HCT116 (cell line): Measurements from ENCODE around the gene TNFRSF1A. TPM values are rescaled to one million over a fixed set of nuclear protein-coding genes. Genes with fewer than 3 reads are reported as not detected.
A peak's percentile ranks its signal among the peaks of the same experiment; 100 is the strongest.

Experiments
- ATAC-seq: fragments of 200-7000 bp; cut with Tn5 transposase; 2 replicates; pipeline ENCODE4 v1.9.1; 2020; ENCODE audit warnings: mild to moderate bottlenecking, moderate library complexity
- BruUV-seq: library from RNA; stranded (reverse); fragments of 400-500 nt; replicated peaks from 2 replicates; lab custom pipeline; 2021; lab: Mats Ljungman, UMichigan
- CTCF ChIA-PET: fragments of 300-600 bp; sonication (Branson Sonifier 250); formaldehyde crosslinking; loops from one replicate; lab custom pipeline; 2021; ENCODE audit warnings: antibody characterized with exemption; lab: Charles Lee
- POLR2A ChIA-PET: fragments of 300-600, 350-600 bp; sonication (Branson Sonifier 250); formaldehyde crosslinking; loops from one replicate; lab custom pipeline; 2021; ENCODE audit warnings: antibody characterized with exemption; lab: Charles Lee
- RAD21 ChIA-PET, 2 experiments: fragments of 300-600 bp; sonication (Branson Sonifier 250); formaldehyde crosslinking; loops; one replicate each; lab custom pipeline; 2023; ENCODE audit warnings: low total read pairs in 2 of 2; ENCODE audit not compliant: uncharacterized antibody in 2 of 2, unreplicated experiment in 2 of 2, low non-redundant PET in 1 of 2; lab: Charles Lee
- DNase-seq: peaks from one replicate; pipeline ENCODE4 v3.0.0-alpha.2; 2010; ENCODE audit warnings: low read depth, low spot score
- H2AFZ ChIP-seq: fragments of 200-600 bp; shearing (Covaris generic), sonication (generic); 2 replicates; pipeline ENCODE4 v1.6.1; 2017; ENCODE audit warnings: low read depth, mixed run types, mixed read lengths, antibody characterized with exemption, low read length; ENCODE audit not compliant: poor library complexity, severe bottlenecking
- H3K27ac ChIP-seq: 2 replicates; pipeline ENCODE4 v1.5.1; 2012; ENCODE audit warnings: low read depth, low read length
- H3K27me3 ChIP-seq: fragments of 200-600 bp; sonication (generic); 2 replicates; pipeline ENCODE4 v1.6.1; 2016; ENCODE audit warnings: mixed run types, low read length, mixed read lengths; ENCODE audit not compliant: insufficient read depth
- H3K36me3 ChIP-seq, 2 experiments: fragments of 200-500 bp in 1 of 2; fragments of 200-600 bp in 1 of 2; sonication (Bioruptor generic) in 1 of 2; sonication (generic) in 1 of 2; 2 replicates each; pipeline versions ENCODE4 v1.5.1 to v1.6.1; 2014 to 2016; ENCODE audit warnings: low read length in 2 of 2, inconsistent platforms in 1 of 2, mixed read lengths in 1 of 2, mixed run types in 1 of 2; ENCODE audit not compliant: insufficient read depth in 2 of 2, control insufficient read depth in 1 of 2
- H3K4me1 ChIP-seq, 2 experiments: fragments of 200-600 bp in 1 of 2; sonication (generic) in 1 of 2; 2 replicates each; pipeline versions ENCODE4 v1.5.1 to v1.6.1; 2012 to 2017; ENCODE audit warnings: low read length in 2 of 2, inconsistent platforms in 1 of 2, mild to moderate bottlenecking in 1 of 2, mixed read lengths in 1 of 2, mixed run types in 1 of 2, moderate library complexity in 1 of 2; ENCODE audit not compliant: insufficient read depth in 2 of 2, control insufficient read depth in 1 of 2
- H3K4me2 ChIP-seq: fragments of 200-600 bp; sonication (generic); 2 replicates; pipeline ENCODE4 v1.6.1; 2017; ENCODE audit warnings: mixed run types, low read length, mixed read lengths
- H3K4me3 ChIP-seq, 2 experiments: fragments of 200-600 bp in 1 of 2; sonication (generic) in 1 of 2; replicated peaks in 1 of 2; 2 replicates each; pipeline ENCODE4 v1.5.1; 2011 to 2016; ENCODE audit warnings: low read length in 2 of 2, control low read depth in 1 of 2, low read depth in 1 of 2, mild to moderate bottlenecking in 1 of 2, mixed read lengths in 1 of 2, mixed run types in 1 of 2
- H3K79me2 ChIP-seq: fragments of 200-600 bp; sonication (generic); 2 replicates; pipeline ENCODE4 v1.6.1; 2017; ENCODE audit warnings: mild to moderate bottlenecking, mixed run types, low read length, moderate library complexity, mixed read lengths; ENCODE audit not compliant: insufficient read depth
- H3K9ac ChIP-seq: fragments of 200-600 bp; sonication (generic); 2 replicates; pipeline ENCODE4 v1.6.1; 2016; ENCODE audit warnings: low read length, mixed read lengths
- H3K9me2 ChIP-seq: fragments of 200-600 bp; sonication (generic), shearing (Covaris generic); 2 replicates; pipeline ENCODE4 v1.6.1; 2017; ENCODE audit warnings: mixed run types, mild to moderate bottlenecking, moderate library complexity; ENCODE audit not compliant: insufficient read depth
- H3K9me3 ChIP-seq, 2 experiments: fragments of 200-500 bp in 1 of 2; fragments of 200-600 bp in 1 of 2; sonication (Bioruptor generic) in 1 of 2; sonication (generic) in 1 of 2; 2 replicates each; pipeline ENCODE4 v1.6.1; 2014 to 2017; ENCODE audit warnings: low read length in 2 of 2, mixed read lengths in 2 of 2, inconsistent platforms in 1 of 2, low read depth in 1 of 2, mild to moderate bottlenecking in 1 of 2, mixed run types in 1 of 2, moderate library complexity in 1 of 2; ENCODE audit not compliant: control insufficient read depth in 1 of 2, insufficient read depth in 1 of 2
- H4K20me1 ChIP-seq: fragments of 200-600 bp; sonication (generic), shearing (Covaris generic); 2 replicates; pipeline ENCODE4 v1.6.1; 2017; ENCODE audit warnings: mixed run types, mild to moderate bottlenecking, moderate library complexity; ENCODE audit not compliant: insufficient read depth
- CEBPB ChIP-seq: IDR thresholded peaks from 2 replicates; pipeline ENCODE4 v1.6.1; 2012; ENCODE audit warnings: low read depth
- EGR1 ChIP-seq: IDR thresholded peaks from 2 replicates; pipeline ENCODE4 v1.6.1; 2012; ENCODE audit warnings: low read depth
- EZH2 ChIP-seq: fragments of 200-600 bp; sonication (generic); IDR thresholded peaks from 2 replicates; pipeline ENCODE4 v1.6.1; 2017; ENCODE audit warnings: antibody characterized with exemption, mixed run types
- EZH2phosphoT487 ChIP-seq: fragments of 200-600 bp; IDR thresholded peaks from 2 replicates; pipeline ENCODE4 v1.6.1; 2018; ENCODE audit warnings: antibody characterized with exemption, borderline replicate concordance
- RAD21 ChIP-seq: IDR thresholded peaks from 2 replicates; pipeline ENCODE4 v1.6.1; 2012; ENCODE audit warnings: low read depth, mild to moderate bottlenecking
- SIN3A ChIP-seq: IDR thresholded peaks from 2 replicates; pipeline ENCODE4 v1.6.1; 2012; ENCODE audit warnings: low read depth
- SP1 ChIP-seq: IDR thresholded peaks from 2 replicates; pipeline ENCODE4 v1.6.1; 2012; ENCODE audit warnings: low read depth
- TCF7L2 ChIP-seq: IDR thresholded peaks from 2 replicates; pipeline ENCODE4 v1.7.0; 2011; ENCODE audit warnings: borderline replicate concordance, inconsistent platforms; ENCODE audit not compliant: insufficient read depth, insufficient read length; ENCODE audit errors: extremely low read depth
- ZNF274 ChIP-seq: fragments of 200-500 bp; sonication (Bioruptor generic); IDR thresholded peaks from 2 replicates; pipeline ENCODE4 v1.6.1; 2014; ENCODE audit warnings: mild to moderate bottlenecking, low read depth, low read length, inconsistent platforms
- intact Hi-C: fragments of 100-400 bp; cut with micrococcal nuclease; formaldehyde crosslinking; loops from 2 replicates; pipeline ENCODE4 v1.10.0; 2022
- total RNA-seq: library from RNA; stranded (reverse); gene quantifications from one replicate; pipeline ENCODE4 v1.2.1, GENCODE V29; 2021; ENCODE audit not compliant: unreplicated experiment
- TF ChIP-seq, protein P1 (sequence below): IDR thresholded peaks from 2 replicates; pipeline ENCODE4 v1.6.1; 2012; ENCODE audit warnings: low read depth

Gene TNFRSF1A
- total RNA-seq, 1 experiment from 2014 or later = 129 TPM

DNA sequence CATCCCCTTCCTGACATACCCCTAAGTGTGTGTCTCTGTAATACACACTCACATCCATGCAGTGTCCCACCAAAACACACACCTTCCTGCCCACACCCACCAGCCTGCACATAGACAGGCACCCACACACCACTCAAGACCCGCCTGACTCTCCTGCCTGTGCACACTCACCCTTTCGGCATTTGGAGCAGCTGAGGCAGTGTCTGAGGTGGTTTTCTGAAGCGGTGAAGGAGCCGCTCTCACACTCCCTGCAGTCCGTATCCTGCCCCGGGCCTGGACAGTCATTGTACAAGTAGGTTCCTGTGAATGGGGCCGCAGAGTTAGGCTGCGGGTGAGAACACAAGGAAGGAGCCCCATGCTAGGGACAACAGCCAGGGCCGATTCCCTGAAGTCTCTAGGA, 8.3 kb downstream of the TNFRSF1A start:
- Histone ChIP-seq H3K9me2 (no peaks in the 10 kb centered on the region), H3K4me1 (peaks cover 36 to 58% of the 10 kb centered on the region in 2 experiments), H3K4me3 (no peak overlapping the region), H2AFZ (no peak overlapping the region), H3K79me2 (peaks cover 66% of the 10 kb centered on the region), H3K4me2 (no peak overlapping the region), H3K27me3 (no peaks in the 10 kb centered on the region), H4K20me1 (no peaks in the 10 kb centered on the region), H3K9me3 (no peaks in the 10 kb centered on the region), H3K27ac (peak overlapping the region; percentile 11; the same call in 1 of the 2 replicates), H3K36me3 (peaks cover 37 to 59% of the 10 kb centered on the region in 2 experiments), H3K9ac (no peak overlapping the region; the same call in 1 of the 2 replicates)
- BruUV-seq = no TSS peak
- TF ChIP-seq EGR1 (no peak), CEBPB (no peak), SP1 (no peak), EZH2 (no peak), SIN3A (no peak), EZH2phosphoT487 (no peak), RAD21 (no peak), TCF7L2 (no peak), ZNF274 (no peak)
- TF ChIP-seq, protein P1, sequence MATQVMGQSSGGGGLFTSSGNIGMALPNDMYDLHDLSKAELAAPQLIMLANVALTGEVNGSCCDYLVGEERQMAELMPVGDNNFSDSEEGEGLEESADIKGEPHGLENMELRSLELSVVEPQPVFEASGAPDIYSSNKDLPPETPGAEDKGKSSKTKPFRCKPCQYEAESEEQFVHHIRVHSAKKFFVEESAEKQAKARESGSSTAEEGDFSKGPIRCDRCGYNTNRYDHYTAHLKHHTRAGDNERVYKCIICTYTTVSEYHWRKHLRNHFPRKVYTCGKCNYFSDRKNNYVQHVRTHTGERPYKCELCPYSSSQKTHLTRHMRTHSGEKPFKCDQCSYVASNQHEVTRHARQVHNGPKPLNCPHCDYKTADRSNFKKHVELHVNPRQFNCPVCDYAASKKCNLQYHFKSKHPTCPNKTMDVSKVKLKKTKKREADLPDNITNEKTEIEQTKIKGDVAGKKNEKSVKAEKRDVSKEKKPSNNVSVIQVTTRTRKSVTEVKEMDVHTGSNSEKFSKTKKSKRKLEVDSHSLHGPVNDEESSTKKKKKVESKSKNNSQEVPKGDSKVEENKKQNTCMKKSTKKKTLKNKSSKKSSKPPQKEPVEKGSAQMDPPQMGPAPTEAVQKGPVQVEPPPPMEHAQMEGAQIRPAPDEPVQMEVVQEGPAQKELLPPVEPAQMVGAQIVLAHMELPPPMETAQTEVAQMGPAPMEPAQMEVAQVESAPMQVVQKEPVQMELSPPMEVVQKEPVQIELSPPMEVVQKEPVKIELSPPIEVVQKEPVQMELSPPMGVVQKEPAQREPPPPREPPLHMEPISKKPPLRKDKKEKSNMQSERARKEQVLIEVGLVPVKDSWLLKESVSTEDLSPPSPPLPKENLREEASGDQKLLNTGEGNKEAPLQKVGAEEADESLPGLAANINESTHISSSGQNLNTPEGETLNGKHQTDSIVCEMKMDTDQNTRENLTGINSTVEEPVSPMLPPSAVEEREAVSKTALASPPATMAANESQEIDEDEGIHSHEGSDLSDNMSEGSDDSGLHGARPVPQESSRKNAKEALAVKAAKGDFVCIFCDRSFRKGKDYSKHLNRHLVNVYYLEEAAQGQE = no peak
- ChIA-PET POLR2A (no interaction called here), RAD21 (no interaction called here), CTCF (no interaction called here)
- ATAC-seq (no peak), DNase-seq (no peak)
- intact Hi-C loops = loop anchor here (10.0 kb wide), 1 partner anchor 201 kb away; the partner anchor contains the start of gene GAPDH
